Measurements from ENCODE around the gene PACRGL. TPM values are rescaled to one million over a fixed set of nuclear protein-coding genes. Genes with fewer than 3 reads are reported as not detected.

PACRGL gene
- total RNA-seq, 1 donor from 2014 or later: 25.0 TPM

DNA sequence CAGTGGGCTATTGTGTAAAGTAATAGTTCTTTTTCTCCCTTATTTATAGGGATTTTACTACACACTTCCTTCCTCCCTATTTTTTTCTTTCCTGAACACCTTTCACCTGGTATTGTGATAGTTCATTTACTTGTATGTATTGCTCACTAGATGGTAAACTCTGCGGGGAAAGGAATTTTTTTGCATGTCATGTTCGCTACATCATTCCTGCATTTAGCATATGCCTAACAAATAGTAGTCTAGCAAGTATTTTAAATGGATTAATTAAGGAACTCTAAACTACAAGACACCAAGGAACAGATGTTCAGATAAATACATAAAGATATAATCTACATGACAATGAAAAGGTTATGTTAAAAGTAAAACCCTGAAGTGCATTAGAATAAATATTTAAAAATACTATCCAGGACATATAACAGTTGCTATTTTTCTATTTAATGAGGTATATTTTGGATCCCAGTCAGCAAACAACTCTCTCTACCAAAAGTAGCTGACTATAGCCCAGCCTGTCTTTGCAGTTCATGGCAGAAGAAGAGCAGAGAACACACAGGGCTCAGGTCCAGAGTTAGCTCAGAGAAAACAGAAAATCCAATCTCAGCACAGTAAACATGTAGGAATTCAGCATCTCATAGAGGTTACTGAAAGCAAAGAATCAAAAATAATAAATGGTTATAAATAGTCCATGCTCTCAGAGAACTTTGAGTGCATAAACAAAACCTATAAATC is 87.8 kb downstream of the PACRGL start:
- DNase-seq (ENCODE audit: low read depth) (no peak), FAIRE-seq (no peak)
- no peaks in the 10 kb centered on the region for H3K36me3 ChIP-seq (ENCODE audit: control insufficient read depth, insufficient read depth, low read length)
- TF ChIP-seq, protein P1, sequence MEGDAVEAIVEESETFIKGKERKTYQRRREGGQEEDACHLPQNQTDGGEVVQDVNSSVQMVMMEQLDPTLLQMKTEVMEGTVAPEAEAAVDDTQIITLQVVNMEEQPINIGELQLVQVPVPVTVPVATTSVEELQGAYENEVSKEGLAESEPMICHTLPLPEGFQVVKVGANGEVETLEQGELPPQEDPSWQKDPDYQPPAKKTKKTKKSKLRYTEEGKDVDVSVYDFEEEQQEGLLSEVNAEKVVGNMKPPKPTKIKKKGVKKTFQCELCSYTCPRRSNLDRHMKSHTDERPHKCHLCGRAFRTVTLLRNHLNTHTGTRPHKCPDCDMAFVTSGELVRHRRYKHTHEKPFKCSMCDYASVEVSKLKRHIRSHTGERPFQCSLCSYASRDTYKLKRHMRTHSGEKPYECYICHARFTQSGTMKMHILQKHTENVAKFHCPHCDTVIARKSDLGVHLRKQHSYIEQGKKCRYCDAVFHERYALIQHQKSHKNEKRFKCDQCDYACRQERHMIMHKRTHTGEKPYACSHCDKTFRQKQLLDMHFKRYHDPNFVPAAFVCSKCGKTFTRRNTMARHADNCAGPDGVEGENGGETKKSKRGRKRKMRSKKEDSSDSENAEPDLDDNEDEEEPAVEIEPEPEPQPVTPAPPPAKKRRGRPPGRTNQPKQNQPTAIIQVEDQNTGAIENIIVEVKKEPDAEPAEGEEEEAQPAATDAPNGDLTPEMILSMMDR (IDR thresholded peaks at IDR 0.05; ENCODE audit: insufficient read depth, low read length, severe bottlenecking): no peak
- H3K27me3 ChIP-seq (ENCODE audit: control insufficient read depth, insufficient read depth, low read length): no peaks in the 10 kb centered on the region
- H3K4me3 ChIP-seq (ENCODE audit: low read depth, low read length): no peak overlapping the region
